Neuronal stem cell (in vitro differentiated cells): ENCODE data around the gene RSBN1.
"Not testable (repeated sequence)": the region's sequence is repeated elsewhere in the genome, so short reads cannot be mapped to it uniquely, and the experiment has no call there.

Experiments
- DNase-seq: peaks from one replicate; pipeline ENCODE4 v3.0.0-alpha.2; 2013; ENCODE audit warnings: low spot score
- H2AFZ ChIP-seq: one replicate; pipeline ENCODE4 v1.6.1; 2013; ENCODE audit warnings: mild to moderate bottlenecking, low read length, inconsistent platforms
- H2AK5ac ChIP-seq: 2 replicates; pipeline ENCODE4 v1.6.1; 2013; ENCODE audit warnings: low read depth, mild to moderate bottlenecking, inconsistent platforms, low read length, moderate library complexity, mixed read lengths
- H2BK120ac ChIP-seq: 2 replicates; pipeline ENCODE4 v1.6.1; 2013; ENCODE audit warnings: low read depth, mild to moderate bottlenecking, inconsistent platforms, low read length, moderate library complexity, mixed read lengths
- H2BK12ac ChIP-seq: one replicate; pipeline ENCODE4 v1.6.1; 2013; ENCODE audit warnings: low read length, inconsistent platforms
- H2BK15ac ChIP-seq: 2 replicates; pipeline ENCODE4 v1.6.1; 2013; ENCODE audit warnings: mild to moderate bottlenecking, low read length, inconsistent platforms, mixed read lengths
- H2BK5ac ChIP-seq: one replicate; pipeline ENCODE4 v1.6.1; 2013; ENCODE audit warnings: inconsistent platforms, mild to moderate bottlenecking, low read length, moderate library complexity
- H3K14ac ChIP-seq: one replicate; pipeline ENCODE4 v1.6.1; 2013; ENCODE audit warnings: low read length, inconsistent platforms
- H3K18ac ChIP-seq: 2 replicates; pipeline ENCODE4 v1.6.1; 2013; ENCODE audit warnings: low read length, inconsistent platforms
- H3K23ac ChIP-seq: 2 replicates; pipeline ENCODE4 v1.6.1; 2013; ENCODE audit warnings: low read depth, mild to moderate bottlenecking, mixed read lengths, low read length, inconsistent platforms; ENCODE audit not compliant: poor library complexity
- H3K27ac ChIP-seq: replicated peaks from 3 replicates; pipeline ENCODE4 v1.5.1; 2013; ENCODE audit warnings: low read length, inconsistent platforms
- H3K27me3 ChIP-seq, 3 experiments: 2 replicates each; pipeline ENCODE4 v1.6.1; 2013; ENCODE audit warnings: low read length in 3 of 3, mild to moderate bottlenecking in 2 of 3, inconsistent platforms in 1 of 3, low read depth in 1 of 3, mixed read lengths in 1 of 3, moderate library complexity in 1 of 3; ENCODE audit not compliant: control insufficient read depth in 3 of 3, insufficient read depth in 3 of 3
- H3K36me3 ChIP-seq, 2 donors: replicated peaks in 1 of 2; 2 replicates each; pipeline ENCODE4 v1.6.1; 2013; ENCODE audit warnings: low read length in 2 of 2; ENCODE audit not compliant: control insufficient read depth in 2 of 2, insufficient read depth in 2 of 2
- H3K4ac ChIP-seq: 2 replicates; pipeline ENCODE4 v1.6.1; 2013; ENCODE audit warnings: inconsistent platforms, mild to moderate bottlenecking, low read length, moderate library complexity
- H3K4me1 ChIP-seq, 2 donors: 1 replicate in 1 of 2; 2 replicates in 1 of 2; pipeline ENCODE4 v1.6.1; 2013; ENCODE audit warnings: low read length in 2 of 2, low read depth in 1 of 2; ENCODE audit not compliant: control insufficient read depth in 2 of 2, insufficient read depth in 1 of 2
- H3K4me2 ChIP-seq: one replicate; pipeline ENCODE4 v1.6.1; 2013; ENCODE audit warnings: mild to moderate bottlenecking, low read length, inconsistent platforms; ENCODE audit not compliant: insufficient read depth, poor library complexity, severe bottlenecking
- H3K4me3 ChIP-seq, 2 donors: 2 replicates each; pipeline ENCODE4 v1.5.1; 2013; ENCODE audit warnings: low read length in 2 of 2, mild to moderate bottlenecking in 2 of 2, inconsistent platforms in 1 of 2, moderate library complexity in 1 of 2
- H3K79me1 ChIP-seq: one replicate; pipeline ENCODE4 v1.6.1; 2013; ENCODE audit warnings: low read depth, mild to moderate bottlenecking, inconsistent platforms, low read length, moderate library complexity
- H3K9ac ChIP-seq: one replicate; pipeline ENCODE4 v1.6.1; 2013; ENCODE audit warnings: mild to moderate bottlenecking, low read depth, low read length, inconsistent platforms; ENCODE audit not compliant: poor library complexity
- H3K9me3 ChIP-seq, 2 donors: replicated peaks in 1 of 2; 2 replicates each; pipeline versions ENCODE3 to v1.6.1; 2013; ENCODE audit warnings: low read length in 2 of 2, mild to moderate bottlenecking in 2 of 2, inconsistent platforms in 1 of 2, low read depth in 1 of 2, mixed read lengths in 1 of 2, moderate library complexity in 1 of 2; ENCODE audit not compliant: control insufficient read depth in 2 of 2, insufficient read depth in 1 of 2
- H4K8ac ChIP-seq: one replicate; pipeline ENCODE4 v1.6.1; 2013; ENCODE audit warnings: low read depth, mild to moderate bottlenecking, inconsistent platforms, low read length, moderate library complexity
- H4K91ac ChIP-seq: one replicate; pipeline ENCODE4 v1.6.1; 2013; ENCODE audit warnings: low read length, low read depth, mild to moderate bottlenecking, inconsistent platforms; ENCODE audit not compliant: poor library complexity
- WGBS, 2 donors: extraction: QIAGEN DNeasy Blood & Tissue Kit; methylation state at CpG; one replicate each; pipeline ENCODE4 v1.1.7; 2013; ENCODE audit warnings: missing lambda C conversion rate in 2 of 2, mixed read lengths in 1 of 2; ENCODE audit not compliant: insufficient read length in 2 of 2, insufficient replicate concordance in 1 of 2; ENCODE audit errors: extremely low coverage in 2 of 2; 5-methylcytosine and 5-hydroxymethylcytosine counted together

RSBN1 gene

DNA sequence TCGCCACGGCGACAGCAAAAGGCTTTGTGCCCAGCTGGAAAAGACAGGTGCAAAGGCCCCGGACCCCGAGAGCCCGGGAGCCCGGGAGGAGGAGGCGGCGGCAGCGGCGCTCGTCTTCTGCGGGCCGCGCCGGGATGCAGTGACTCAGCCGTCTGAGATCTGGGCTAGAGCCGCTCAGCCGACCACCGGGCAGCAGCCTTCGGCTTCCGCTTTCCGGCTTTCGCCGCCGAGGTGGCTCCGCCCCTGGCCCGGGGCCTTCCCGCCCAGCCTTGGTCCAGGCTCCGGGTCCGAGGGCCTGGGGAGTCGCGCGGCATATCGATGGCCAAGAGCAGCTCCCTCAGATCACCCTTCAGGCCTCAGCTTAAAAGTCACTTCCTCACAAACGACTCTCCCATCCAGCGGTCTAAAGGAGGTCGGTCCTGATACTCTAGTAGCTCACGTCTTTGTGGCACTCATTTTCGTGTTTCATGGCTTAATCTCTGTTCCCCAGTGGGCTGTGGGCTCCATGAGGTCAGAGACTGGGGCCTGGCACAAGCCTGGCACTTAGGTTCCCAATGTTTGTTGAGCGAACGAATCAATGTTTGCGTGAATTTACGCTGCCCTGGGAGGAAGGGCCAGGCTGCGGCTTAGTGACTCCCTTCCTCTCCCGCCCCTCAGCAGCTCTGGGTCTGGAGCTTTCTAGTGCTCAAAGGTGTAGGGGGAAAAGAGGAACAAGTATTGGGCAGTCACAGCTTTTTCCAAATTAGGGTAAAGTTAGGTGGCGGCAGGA, 52.8 kb downstream of the RSBN1 start, which contains the start of gene PHTF1:
PHTF1 (minus strand) TSS at position 154 of the 769 bp plus-strand sequence. CDS start 783 bp downstream, outside the sequence.
- Histone ChIP-seq H2BK120ac (peak within 1 kb of the TSS; percentile 72), H3K27ac (peak within 1 kb of the TSS; percentile 93), H4K8ac (no peak within 1 kb of the TSS), H2BK15ac (peak within 1 kb of the TSS; percentile 64), H3K4ac (no peak within 1 kb of the TSS), H3K36me3 (peaks cover 0 to 41% of the 10 kb centered on the region in 2 donors), H3K18ac (peak within 1 kb of the TSS; percentile 32), H2BK12ac (no peak within 1 kb of the TSS), H3K14ac (no peak within 1 kb of the TSS), H3K79me1 (no peaks in the 10 kb centered on the region), H2AFZ (peak within 1 kb of the TSS; percentile 95), H3K27me3 (no peaks in the 10 kb centered on the region), H2AK5ac (peak within 1 kb of the TSS; percentile 74), H3K9ac (peak within 1 kb of the TSS; percentile 52), H3K23ac (peak within 1 kb of the TSS; percentile 76), H3K9me3 (no peaks in the 10 kb centered on the region), H3K4me1 (peaks cover 0 to 4% of the 10 kb centered on the region in 2 donors), H3K4me3 (peak within 1 kb of the TSS; percentile 82 to 91), H4K91ac (no peak within 1 kb of the TSS), H3K4me2 (peak within 1 kb of the TSS; percentile 68), H2BK5ac (peak within 1 kb of the TSS; percentile 98)
- DNase-seq = peak; percentile 73
- no CpG with 5 or more reads among the region's 47 CpGs for WGBS, 2 donors

DNA sequence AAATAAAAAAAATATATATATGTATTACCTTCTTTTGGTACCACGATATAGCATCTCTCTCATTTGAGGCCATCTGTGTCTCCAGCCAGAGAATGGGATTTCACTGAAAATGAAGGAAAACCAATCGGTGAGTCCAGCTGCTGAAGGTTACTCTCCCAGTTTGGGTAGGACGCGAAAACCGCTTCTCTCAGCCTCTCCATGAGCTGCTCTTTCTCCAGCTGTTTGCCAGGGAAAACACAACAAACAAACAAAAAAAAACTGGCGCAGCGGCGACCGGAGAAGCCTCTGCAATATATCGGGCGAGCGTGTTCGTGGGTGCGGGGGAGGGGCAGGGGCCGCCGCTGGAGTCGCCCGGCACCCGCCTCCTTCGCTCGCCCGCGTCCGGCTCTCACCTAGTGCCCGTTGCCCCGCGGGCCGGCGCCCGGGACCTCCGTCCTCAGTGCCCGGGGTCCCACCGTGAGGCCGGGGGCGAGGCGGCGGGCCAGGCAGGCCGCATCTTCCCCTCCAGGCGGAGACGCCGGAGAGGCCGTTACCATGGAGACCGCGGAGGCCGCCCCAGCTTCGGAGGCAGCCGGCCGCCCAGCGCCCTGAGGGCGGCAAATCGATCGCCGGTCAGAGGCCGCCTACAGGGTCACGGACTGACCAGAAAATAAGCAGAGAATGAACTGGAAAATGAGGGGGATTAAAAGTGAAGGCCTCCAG, 53.5 kb downstream of the RSBN1 start:
- Histone ChIP-seq H3K27me3 (no peaks in the 10 kb centered on the region), H3K9ac (peak overlapping the region; percentile 52), H4K91ac (no peak overlapping the region), H2AFZ (peak overlapping the region; percentile 95), H3K9me3 (no peaks in the 10 kb centered on the region), H3K4me1 (peaks cover 0 to 4% of the 10 kb centered on the region in 2 donors), H3K18ac (peak overlapping the region; percentile 32), H3K36me3 (peaks cover 0 to 41% of the 10 kb centered on the region in 2 donors), H3K4ac (no peak overlapping the region), H3K79me1 (no peaks in the 10 kb centered on the region), H3K4me3 (peak overlapping the region; percentile 82 to 91), H4K8ac (no peak overlapping the region), H2BK5ac (peak overlapping the region; percentile 98), H2BK120ac (peak overlapping the region; percentile 72), H3K27ac (peak overlapping the region; percentile 93), H3K23ac (peak overlapping the region; percentile 76), H3K14ac (no peak overlapping the region), H2AK5ac (peak overlapping the region; percentile 74), H3K4me2 (peak overlapping the region; percentile 68), H2BK15ac (peak overlapping the region; percentile 64), H2BK12ac (no peak overlapping the region)
- peak; percentile 83 for DNase-seq
- WGBS, 2 donors = no CpG with 5 or more reads among the region's 55 CpGs

DNA sequence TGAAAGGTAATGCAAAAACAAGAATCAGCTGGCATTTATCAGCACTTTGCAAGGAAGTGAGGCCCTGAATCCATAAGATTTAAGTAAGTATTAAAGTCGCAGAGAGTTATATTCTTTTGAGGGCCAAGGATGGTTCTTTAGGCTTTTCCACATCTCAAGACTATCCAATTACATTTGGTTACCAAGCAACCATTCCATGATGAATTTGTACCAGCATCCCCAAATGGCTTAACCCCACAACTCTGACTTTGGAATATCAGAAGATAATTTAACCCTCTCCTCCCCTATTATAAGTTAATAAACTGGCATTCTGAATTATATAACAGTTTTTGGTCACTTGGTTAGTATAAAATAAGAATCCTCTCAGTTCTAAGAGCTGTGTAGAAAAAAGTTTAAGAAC, 55.8 kb downstream of the RSBN1 start:
- Histone ChIP-seq H2AK5ac (no peak overlapping the region), H3K4ac (no peak overlapping the region), H4K91ac (no peak overlapping the region), H2BK5ac (no peak overlapping the region), H3K4me1 (peaks cover 0 to 4% of the 10 kb centered on the region in 2 donors), H3K79me1 (no peaks in the 10 kb centered on the region), H3K36me3 (peaks cover 0 to 52% of the 10 kb centered on the region in 2 donors), H3K4me2 (no peak overlapping the region), H3K9me3 (no peaks in the 10 kb centered on the region), H3K14ac (no peak overlapping the region), H2BK120ac (no peak overlapping the region), H3K27me3 (no peaks in the 10 kb centered on the region), H3K27ac (no peak overlapping the region), H3K18ac (no peak overlapping the region), H3K23ac (no peak overlapping the region), H3K4me3 (no peak overlapping the region), H2AFZ (no peak overlapping the region), H2BK12ac (no peak overlapping the region), H4K8ac (no peak overlapping the region), H2BK15ac (no peak overlapping the region), H3K9ac (no peak overlapping the region)
- no CpG with 5 or more reads among the region's 1 CpG for WGBS, 2 donors
- no peak for DNase-seq

DNA sequence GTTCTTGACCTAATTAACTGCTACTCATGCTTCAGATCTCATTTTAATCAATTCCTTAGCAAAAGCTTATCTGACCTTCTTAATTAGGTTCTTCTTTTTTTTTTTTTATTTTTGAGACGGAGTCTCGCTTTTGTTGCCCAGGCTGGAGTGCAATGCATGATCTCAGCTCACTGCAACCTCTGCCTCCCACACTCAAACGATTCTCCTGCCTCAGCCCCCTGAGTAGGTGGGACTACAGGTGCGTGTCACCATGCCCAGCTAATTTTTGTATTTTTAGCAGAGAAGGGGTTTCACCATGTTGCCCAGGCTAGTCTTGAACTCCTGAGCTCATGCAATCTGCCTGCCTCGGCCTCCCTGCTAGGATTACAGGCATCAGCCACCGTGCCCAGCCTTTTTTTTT, 58.9 kb downstream of the RSBN1 start:
- H4K8ac ChIP-seq, H3K4me1 ChIP-seq, H2BK120ac ChIP-seq, H2AFZ ChIP-seq, H2AK5ac ChIP-seq, H3K9me3 ChIP-seq, H4K91ac ChIP-seq, H3K27me3 ChIP-seq, H3K23ac ChIP-seq, H2BK5ac ChIP-seq, H3K4me3 ChIP-seq, H2BK12ac ChIP-seq, DNase-seq, H3K4me2 ChIP-seq, H3K18ac ChIP-seq, H3K14ac ChIP-seq, H3K27ac ChIP-seq, H2BK15ac ChIP-seq, H3K4ac ChIP-seq, H3K9ac ChIP-seq, H3K79me1 ChIP-seq: not testable (repeated sequence)
- WGBS, 2 donors = no CpG with 5 or more reads among the region's 6 CpGs
- H3K36me3 ChIP-seq = peaks cover 0 to 82% of the 10 kb centered on the region in 2 donors
